H9 (cell line): ENCODE results near the gene WSCD2. TPM values are rescaled to one million over a fixed set of nuclear protein-coding genes. Genes with fewer than 3 reads are reported as not detected.

Experiments used
- DNase-seq: peaks from one replicate; pipeline ENCODE4 v3.0.0-alpha.2; 2017
- H2AFZ ChIP-seq: one replicate; pipeline ENCODE4 v1.6.1; 2013; ENCODE audit warnings: mild to moderate bottlenecking, low read length, control low read depth, moderate library complexity
- H2AK5ac ChIP-seq: 2 replicates; pipeline ENCODE4 v1.6.1; 2013; ENCODE audit warnings: low read length, control low read depth, mixed read lengths; ENCODE audit not compliant: insufficient read length
- H2BK120ac ChIP-seq: one replicate; pipeline ENCODE4 v1.6.1; 2013; ENCODE audit warnings: low read depth, mild to moderate bottlenecking, low read length, control low read depth, inconsistent platforms; ENCODE audit not compliant: poor library complexity, severe bottlenecking
- H2BK12ac ChIP-seq: 2 replicates; pipeline ENCODE4 v1.6.1; 2013; ENCODE audit warnings: low read length, control low read depth, mixed read lengths, low read depth; ENCODE audit not compliant: insufficient read length
- H2BK15ac ChIP-seq: 2 replicates; pipeline ENCODE4 v1.6.1; 2013; ENCODE audit warnings: low read depth, low read length, control low read depth
- H2BK20ac ChIP-seq: one replicate; pipeline ENCODE4 v1.6.1; 2013; ENCODE audit warnings: low read depth, mild to moderate bottlenecking, low read length, control low read depth, inconsistent platforms; ENCODE audit not compliant: poor library complexity, severe bottlenecking
- H2BK5ac ChIP-seq: 2 replicates; pipeline ENCODE4 v1.6.1; 2013; ENCODE audit warnings: low read length, control low read depth, mixed read lengths; ENCODE audit not compliant: insufficient read length
- H3K14ac ChIP-seq: 2 replicates; pipeline ENCODE4 v1.6.1; 2013; ENCODE audit warnings: low read length, control low read depth; ENCODE audit not compliant: insufficient read depth
- H3K18ac ChIP-seq: 2 replicates; pipeline ENCODE4 v1.6.1; 2013; ENCODE audit warnings: low read depth, mild to moderate bottlenecking, mixed read lengths, low read length, control low read depth; ENCODE audit not compliant: insufficient read length
- H3K23ac ChIP-seq: 2 replicates; pipeline ENCODE4 v1.6.1; 2013; ENCODE audit warnings: low read length, control low read depth, mixed read lengths, low read depth; ENCODE audit not compliant: insufficient read length
- H3K23me2 ChIP-seq: 2 replicates; pipeline ENCODE4 v1.6.1; 2013; ENCODE audit warnings: low read depth, mild to moderate bottlenecking, mixed read lengths, low read length, control low read depth; ENCODE audit not compliant: insufficient read length, poor library complexity, severe bottlenecking
- H3K27ac ChIP-seq: 2 replicates; pipeline ENCODE4 v1.5.1; 2013; ENCODE audit warnings: low read length, control low read depth, mixed read lengths, low read depth; ENCODE audit not compliant: insufficient read length
- H3K27me3 ChIP-seq: 2 replicates; pipeline ENCODE4 v1.6.1; 2013; ENCODE audit warnings: low read length, control low read depth, inconsistent platforms; ENCODE audit not compliant: insufficient read depth
- H3K4ac ChIP-seq: 2 replicates; pipeline ENCODE4 v1.6.1; 2013; ENCODE audit warnings: low read depth, mild to moderate bottlenecking, control low read depth, inconsistent platforms, low read length, moderate library complexity
- H3K4me1 ChIP-seq: 2 replicates; pipeline ENCODE4 v1.6.1; 2013; ENCODE audit warnings: low read length, control low read depth, inconsistent platforms; ENCODE audit not compliant: insufficient read depth
- H3K4me2 ChIP-seq: 2 replicates; pipeline ENCODE4 v1.6.1; 2013; ENCODE audit warnings: low read length, control low read depth, mixed read lengths; ENCODE audit not compliant: insufficient read length, insufficient read depth
- H3K56ac ChIP-seq: 2 replicates; pipeline ENCODE4 v1.6.1; 2013; ENCODE audit warnings: low read depth, mild to moderate bottlenecking, mixed read lengths, low read length, control low read depth; ENCODE audit not compliant: insufficient read length
- H3K79me1 ChIP-seq: 2 replicates; pipeline ENCODE4 v1.6.1; 2013; ENCODE audit warnings: low read depth, mild to moderate bottlenecking, moderate library complexity, low read length, control low read depth, inconsistent platforms; ENCODE audit not compliant: insufficient read depth, poor library complexity, severe bottlenecking
- H3K79me2 ChIP-seq: 2 replicates; pipeline ENCODE4 v1.6.1; 2013; ENCODE audit warnings: low read length, control low read depth, inconsistent platforms; ENCODE audit not compliant: insufficient read depth
- H3K9ac ChIP-seq: 2 replicates; pipeline ENCODE4 v1.6.1; 2013; ENCODE audit warnings: low read length, control low read depth, mixed read lengths; ENCODE audit not compliant: insufficient read length; ENCODE audit errors: extremely low read depth
- H3K9me3 ChIP-seq: one replicate; pipeline ENCODE4 v1.6.1; 2013; ENCODE audit warnings: low read depth, low read length, inconsistent platforms; ENCODE audit not compliant: control insufficient read depth
- H3T11ph ChIP-seq: one replicate; pipeline ENCODE4 v1.6.1; 2013; ENCODE audit warnings: mild to moderate bottlenecking, low read length, control low read depth, inconsistent platforms
- H4K20me1 ChIP-seq: one replicate; pipeline ENCODE4 v1.6.1; 2013; ENCODE audit not compliant: control insufficient read depth, insufficient read length, insufficient read depth
- H4K5ac ChIP-seq: 2 replicates; pipeline ENCODE4 v1.6.1; 2013; ENCODE audit warnings: low read depth, mild to moderate bottlenecking, mixed read lengths, low read length, control low read depth; ENCODE audit not compliant: insufficient read length
- H4K8ac ChIP-seq: replicated peaks from 2 replicates; pipeline ENCODE4 v1.6.1; 2013; ENCODE audit warnings: low read length, control low read depth, mixed read lengths, low read depth; ENCODE audit not compliant: insufficient read length
- H4K91ac ChIP-seq: 2 replicates; pipeline ENCODE4 v1.6.1; 2013; ENCODE audit warnings: low read depth, mild to moderate bottlenecking, moderate library complexity, mixed read lengths, low read length, control low read depth; ENCODE audit not compliant: insufficient read length
- H3K27ac Mint-ChIP-seq, 3 experiments: 2 replicates in 2 of 3; 3 replicates in 1 of 3; pipeline ENCODE4 v1.8.0; 2020 to 2021; ENCODE audit warnings: mixed read lengths in 3 of 3, mild to moderate bottlenecking in 1 of 3, moderate library complexity in 1 of 3
- H3K27me3 Mint-ChIP-seq: 2 replicates; pipeline ENCODE4 v1.8.0; 2021; ENCODE audit warnings: low read depth, mild to moderate bottlenecking, moderate library complexity, mixed read lengths
- H3K36me3 Mint-ChIP-seq, 3 experiments: 2 replicates in 2 of 3; 3 replicates in 1 of 3; pipeline ENCODE4 v1.8.0; 2020 to 2021; ENCODE audit warnings: low read depth in 3 of 3, mixed read lengths in 3 of 3; ENCODE audit not compliant: insufficient read depth in 1 of 3
- H3K4me1 Mint-ChIP-seq, 2 experiments: 2 replicates each; pipeline ENCODE4 v1.8.0; 2020; ENCODE audit warnings: mixed read lengths in 2 of 2
- H3K4me3 Mint-ChIP-seq, 2 experiments: 2 replicates in 1 of 2; 3 replicates in 1 of 2; pipeline ENCODE4 v1.8.0; 2020 to 2021; ENCODE audit warnings: mild to moderate bottlenecking in 2 of 2, mixed read lengths in 2 of 2, moderate library complexity in 1 of 2
- H3K9me3 Mint-ChIP-seq, 2 experiments: 2 replicates in 1 of 2; 3 replicates in 1 of 2; pipeline ENCODE4 v1.8.0; 2020; ENCODE audit warnings: mild to moderate bottlenecking in 2 of 2, mixed read lengths in 2 of 2, moderate library complexity in 1 of 2
- WGBS: extraction: QIAGEN DNeasy Blood & Tissue Kit; methylation state at CpG from one replicate; pipeline ENCODE4 v1.1.7; 2013; ENCODE audit warnings: missing lambda C conversion rate, low lambda C conversion rate, mixed read lengths; ENCODE audit not compliant: insufficient read length; ENCODE audit errors: extremely low coverage; 5-methylcytosine and 5-hydroxymethylcytosine counted together
- total RNA-seq: library from RNA; stranded (reverse); gene quantifications from 2 replicates; pipeline ENCODE4 v1.2.1, GENCODE V29; 2021
- TF ChIP-seq, protein P1 (sequence below): fragments of 200-600 bp; sonication (generic); conservative IDR thresholded peaks from 3 replicates; pipeline ENCODE4 v1.8.0; 2021; ENCODE audit warnings: antibody characterized with exemption, mild to moderate bottlenecking

The WSCD2 gene
- total RNA-seq, 1 experiment from 2014 or later, result 0.92 TPM

DNA sequence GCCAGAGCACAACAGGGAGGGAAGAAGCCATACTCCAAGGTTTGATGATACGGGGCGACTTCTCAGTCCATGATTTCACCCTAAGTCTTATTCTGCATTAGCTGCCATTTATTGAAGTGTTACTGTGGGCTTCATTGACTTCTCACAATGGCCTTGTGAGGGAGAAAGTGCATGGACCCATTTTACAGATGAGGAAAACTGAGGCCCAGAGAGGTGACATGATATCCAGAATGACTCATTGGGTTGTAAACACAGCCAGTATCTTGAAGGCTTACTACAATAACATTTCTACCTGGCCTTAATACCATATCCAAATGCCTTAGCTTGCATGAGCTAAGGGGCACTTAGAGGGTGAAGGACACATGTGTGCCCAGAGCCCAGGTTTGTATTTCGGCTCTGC, 109.4 kb downstream of the WSCD2 start:
- no peak overlapping the region for H3K23ac ChIP-seq
- no peak overlapping the region for H3K9ac ChIP-seq
- H3K9me3 ChIP-seq, result no peaks in the 10 kb centered on the region
- no peaks in the 10 kb centered on the region; the same call in 1 of the 2 replicates for H3K27me3 Mint-ChIP-seq
- no peak overlapping the region for H3K27ac ChIP-seq
- H3K79me1 ChIP-seq, result no peaks in the 10 kb centered on the region
- no peaks in the 10 kb centered on the region for H3K79me2 ChIP-seq
- H3K27ac Mint-ChIP-seq, result no peak overlapping the region
- TF ChIP-seq, protein P1, sequence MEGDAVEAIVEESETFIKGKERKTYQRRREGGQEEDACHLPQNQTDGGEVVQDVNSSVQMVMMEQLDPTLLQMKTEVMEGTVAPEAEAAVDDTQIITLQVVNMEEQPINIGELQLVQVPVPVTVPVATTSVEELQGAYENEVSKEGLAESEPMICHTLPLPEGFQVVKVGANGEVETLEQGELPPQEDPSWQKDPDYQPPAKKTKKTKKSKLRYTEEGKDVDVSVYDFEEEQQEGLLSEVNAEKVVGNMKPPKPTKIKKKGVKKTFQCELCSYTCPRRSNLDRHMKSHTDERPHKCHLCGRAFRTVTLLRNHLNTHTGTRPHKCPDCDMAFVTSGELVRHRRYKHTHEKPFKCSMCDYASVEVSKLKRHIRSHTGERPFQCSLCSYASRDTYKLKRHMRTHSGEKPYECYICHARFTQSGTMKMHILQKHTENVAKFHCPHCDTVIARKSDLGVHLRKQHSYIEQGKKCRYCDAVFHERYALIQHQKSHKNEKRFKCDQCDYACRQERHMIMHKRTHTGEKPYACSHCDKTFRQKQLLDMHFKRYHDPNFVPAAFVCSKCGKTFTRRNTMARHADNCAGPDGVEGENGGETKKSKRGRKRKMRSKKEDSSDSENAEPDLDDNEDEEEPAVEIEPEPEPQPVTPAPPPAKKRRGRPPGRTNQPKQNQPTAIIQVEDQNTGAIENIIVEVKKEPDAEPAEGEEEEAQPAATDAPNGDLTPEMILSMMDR, result no peak
- H3K18ac ChIP-seq, result no peak overlapping the region
- no peak overlapping the region for H2AK5ac ChIP-seq
- H3K4me3 Mint-ChIP-seq, result no peak overlapping the region
- H2AFZ ChIP-seq, result no peak overlapping the region
- no peaks in the 10 kb centered on the region; the same call in 1 of the 2 replicates for H3K27me3 ChIP-seq
- no peak overlapping the region for H3K56ac ChIP-seq
- H3K9me3 Mint-ChIP-seq, result peaks cover 11 to 12% of the 10 kb centered on the region in 2 experiments; a peak in 4 of 5 replicates
- H4K8ac ChIP-seq, result no peak overlapping the region
- DNase-seq, result no peak
- H4K5ac ChIP-seq, result no peak overlapping the region
- no peak overlapping the region for H3T11ph ChIP-seq
- no CpG with 5 or more reads among the region's 3 CpGs for WGBS
- no peak overlapping the region for H2BK12ac ChIP-seq
- H3K4me1 Mint-ChIP-seq, result peaks cover 36 to 38% of the 10 kb centered on the region in 2 experiments
- H3K23me2 ChIP-seq, result no peaks in the 10 kb centered on the region
- H2BK5ac ChIP-seq, result no peak overlapping the region
- no peak overlapping the region for H3K14ac ChIP-seq
- no peak overlapping the region for H2BK15ac ChIP-seq
- peaks cover 0 to 13% (median 8%) of the 10 kb centered on the region in 3 experiments; a peak in 3 of 7 replicates for H3K36me3 Mint-ChIP-seq
- H4K20me1 ChIP-seq, result no peaks in the 10 kb centered on the region
- no peak overlapping the region for H2BK20ac ChIP-seq
- no peak overlapping the region for H2BK120ac ChIP-seq
- H3K4me2 ChIP-seq, result no peak overlapping the region
- no peak overlapping the region for H3K4ac ChIP-seq
- peaks cover 3% of the 10 kb centered on the region; the same call in 1 of the 2 replicates for H3K4me1 ChIP-seq
- no peak overlapping the region for H4K91ac ChIP-seq
